ENCODE data around the gene SMIM14. TPM values are rescaled to one million over a fixed set of nuclear protein-coding genes. Genes with fewer than 3 reads are reported as not detected.

The SMIM14 gene
- total and polyA plus RNA-seq, 2 of the 8 experiments (the other 6 are each of a cell fraction or from before 2014, with no cell fraction given) = 29.1 to 31.0 TPM

DNA sequence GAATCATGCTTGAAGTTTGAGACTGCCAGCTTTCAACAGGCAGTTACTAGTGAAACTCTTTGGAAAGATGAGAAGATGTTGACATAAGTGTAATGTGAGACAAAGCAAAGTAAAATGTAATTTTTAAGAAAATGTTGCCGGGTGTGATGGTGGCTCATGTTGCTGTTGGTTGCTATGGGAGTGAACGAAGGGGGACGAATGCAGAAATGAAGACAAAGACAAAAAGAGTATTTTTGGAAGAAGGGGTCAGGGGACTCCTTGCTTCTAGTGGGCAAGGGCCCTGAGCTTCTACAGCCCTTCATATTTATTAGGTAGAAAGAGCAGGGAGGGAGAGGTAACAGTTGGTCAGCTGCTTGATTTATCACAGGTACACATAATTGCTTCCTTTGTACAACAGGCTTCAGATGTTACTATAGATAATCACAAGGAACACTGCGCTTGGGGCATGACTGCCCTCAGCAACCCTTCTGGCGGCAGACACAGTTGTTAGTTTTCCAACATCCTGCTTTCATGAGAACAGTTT lies 99.5 kb downstream of the SMIM14 start:
- Histone ChIP-seq H3K56ac (replicated peaks; ENCODE audit: insufficient read length, low read depth, low read length) (no peak overlapping the region), H3K36me3 (ENCODE audit: control insufficient read depth in 2 of 4, insufficient read depth in 4 of 4, low read length in 3 of 4) (peaks cover 0 to 12% (median 3%) of the 10 kb centered on the region in 4 experiments; a peak in 4 of 8 replicates), H3K14ac (ENCODE audit: insufficient read length) (no peak overlapping the region), H3K4ac (replicated peaks; ENCODE audit: insufficient read length, low read depth, low read length) (no peak overlapping the region), H4K8ac (ENCODE audit: extremely low read depth, insufficient read depth, low read length) (no peak overlapping the region), H2BK15ac (ENCODE audit: low read length) (no peak overlapping the region), H2BK5ac (ENCODE audit: low read depth, low read length) (no peak overlapping the region), H2AFZ (ENCODE audit: low read length) (no peak overlapping the region), H3K9ac (replicated peaks in 1 of 4; ENCODE audit: extremely low read depth in 1 of 4, low read depth in 3 of 4, low read length in 3 of 4) (no peak overlapping the region), H3K4me3 (ENCODE audit: extremely low read depth in 1 of 4, insufficient read depth in 2 of 4, low read depth in 3 of 4, low read length in 4 of 4) (no peak overlapping the region), H2BK120ac (replicated peaks; ENCODE audit: low read depth, low read length) (no peak overlapping the region), H3K27ac (ENCODE audit: low read depth, low read length) (no peak overlapping the region), H3K79me1 (ENCODE audit: low read depth, low read length) (no peaks in the 10 kb centered on the region), H2AK5ac (ENCODE audit: low read depth, low read length) (no peak overlapping the region), H2BK12ac (ENCODE audit: low read depth, low read length) (no peak overlapping the region), H3K4me2 (ENCODE audit: insufficient read depth in 1 of 2, low read depth in 2 of 2, low read length in 2 of 2) (no peak overlapping the region), H3K18ac (ENCODE audit: extremely low read depth, low read length) (no peak overlapping the region), H3K27me3 (replicated peaks in 1 of 4; ENCODE audit: control insufficient read depth in 3 of 4, extremely low read depth in 1 of 4, insufficient read depth in 3 of 4, low read length in 3 of 4) (no peaks in the 10 kb centered on the region), H3K23me2 (ENCODE audit: low read depth, low read length) (no peaks in the 10 kb centered on the region), H3K79me2 (ENCODE audit: control insufficient read depth in 1 of 2, insufficient read depth in 2 of 2, low read length in 2 of 2) (no peaks in the 10 kb centered on the region), H4K5ac (ENCODE audit: insufficient read length, low read depth, low read length) (no peak overlapping the region), H3K23ac (ENCODE audit: insufficient read length) (no peak overlapping the region), H4K91ac (replicated peaks; ENCODE audit: insufficient read length, low read length) (no peak overlapping the region), H3K4me1 (replicated peaks in 1 of 4; ENCODE audit: control insufficient read depth in 3 of 4, insufficient read depth in 4 of 4, low read length in 3 of 4) (peaks cover 0 to 9% (median 3%) of the 10 kb centered on the region in 4 experiments; a peak in 2 of 7 replicates), H2BK20ac (ENCODE audit: low read length) (no peak overlapping the region), H4K20me1 (replicated peaks in 1 of 2; ENCODE audit: control insufficient read depth in 1 of 2, insufficient read depth in 2 of 2, low read length in 2 of 2) (peaks cover 0 to 1% of the 10 kb centered on the region in 2 experiments), H3K9me3 (ENCODE audit: insufficient read depth in 2 of 2, low read depth in 1 of 2, low read length in 1 of 2) (peaks cover 0 to under 1% of the 10 kb centered on the region in 2 experiments; a peak in 1 of 4 replicates)
- ChIA-PET POLR2A (ENCODE audit: partially characterized antibody) (interaction anchor here (0.6 kb wide), 1 partner anchor 58 kb away, joined by 3 read pairs; no protein-coding TSS in a partner anchor), CTCF (ENCODE audit: partially characterized antibody) (no interaction called here)
- DNase-seq (ENCODE audit: low read depth in 1 of 2, low spot score in 2 of 2) = no peak
- WGBS, 2 experiments (ENCODE audit: extremely low coverage in 1 of 2, insufficient coverage in 1 of 2, insufficient read length in 1 of 2, insufficient replicate concordance in 2 of 2, low coverage in 1 of 2, low lambda C conversion rate in 2 of 2, missing lambda C conversion rate in 1 of 2) = 94% methylated on average over 5 of the region's 5 CpGs; no CpG with 5 or more reads in 1 of the 2 experiments
- no peak for FAIRE-seq
- TF ChIP-seq MAX (IDR thresholded peaks at IDR 0.05) = no peak
- no peak for TF ChIP-seq RNF2 (IDR thresholded peaks at IDR 0.05; ENCODE audit: borderline replicate concordance, low read depth, low read length, missing control alignments, poor library complexity, severe bottlenecking)
- TF ChIP-seq SAP30 (IDR thresholded peaks at IDR 0.05; ENCODE audit: insufficient read depth, insufficient replicate concordance, low read length) = no peak
- TF ChIP-seq CEBPB (IDR thresholded peaks at IDR 0.05; ENCODE audit: low read depth, low read length) = no peak
- no peak for TF ChIP-seq KDM4A (IDR thresholded peaks at IDR 0.05; ENCODE audit: low read depth, low read length, severe bottlenecking)
- TF ChIP-seq CBX5 (IDR thresholded peaks at IDR 0.05; ENCODE audit: low read depth, low read length) = no peak
- TF ChIP-seq EP300 (IDR thresholded peaks at IDR 0.05; ENCODE audit: borderline replicate concordance in 1 of 2, low read depth in 2 of 2, low read length in 2 of 2) = no peak
- TF ChIP-seq, protein P1, sequence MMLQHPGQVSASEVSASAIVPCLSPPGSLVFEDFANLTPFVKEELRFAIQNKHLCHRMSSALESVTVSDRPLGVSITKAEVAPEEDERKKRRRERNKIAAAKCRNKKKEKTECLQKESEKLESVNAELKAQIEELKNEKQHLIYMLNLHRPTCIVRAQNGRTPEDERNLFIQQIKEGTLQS (IDR thresholded peaks at IDR 0.05; ENCODE audit: insufficient read depth, low read depth, low read length) = no peak
- TF ChIP-seq MAFK (IDR thresholded peaks at IDR 0.05; ENCODE audit: low read depth, low read length) = no peak
- no peak for TF ChIP-seq TBP (IDR thresholded peaks at IDR 0.05; ENCODE audit: low read depth, low read length)
- no peak for TF ChIP-seq TAF1 (IDR thresholded peaks at IDR 0.05; ENCODE audit: low read depth, low read length)
- no peak for TF ChIP-seq SIX5 (IDR thresholded peaks at IDR 0.05; ENCODE audit: low read depth, low read length)
